Measurements from ENCODE around the gene ASB4.

DNA sequence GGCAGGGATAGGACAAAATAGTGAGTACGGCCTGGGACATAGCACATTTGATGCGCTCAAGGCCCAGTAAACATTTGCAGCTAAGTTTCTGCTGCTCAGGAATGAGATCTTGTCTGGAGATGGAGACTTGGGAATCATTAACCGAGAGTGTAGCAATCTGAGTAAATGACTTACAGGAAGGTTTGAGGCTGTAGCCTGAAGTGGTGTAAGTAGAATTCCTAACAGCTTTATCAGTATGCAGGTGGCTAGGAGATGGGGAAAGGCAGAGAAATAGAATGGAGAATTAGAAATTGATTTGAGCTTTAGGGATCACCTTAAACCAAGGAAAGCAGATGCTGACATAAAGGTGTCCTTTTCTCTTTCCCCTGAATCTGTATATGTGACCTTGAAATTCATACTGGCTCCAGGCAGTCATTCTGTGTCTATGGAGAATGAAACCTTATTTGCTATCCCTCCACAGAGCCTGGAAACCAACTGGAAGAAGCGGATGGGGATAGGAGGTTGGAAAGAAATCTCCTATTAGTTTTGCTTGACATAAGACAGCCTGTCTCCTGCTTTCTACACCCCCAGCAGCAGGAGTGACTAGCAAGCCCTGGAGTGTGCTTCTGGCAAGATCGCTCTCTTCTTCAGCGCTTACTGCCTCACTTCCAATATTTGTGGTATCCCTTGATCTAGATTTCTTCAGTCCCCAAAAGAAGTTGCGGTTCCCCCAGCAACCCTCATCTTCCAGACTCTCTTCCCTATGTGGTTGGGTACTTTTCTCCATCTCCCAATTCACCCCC, 44.5 kb upstream of the ASB4 start:
- TF ChIP-seq, protein P1, sequence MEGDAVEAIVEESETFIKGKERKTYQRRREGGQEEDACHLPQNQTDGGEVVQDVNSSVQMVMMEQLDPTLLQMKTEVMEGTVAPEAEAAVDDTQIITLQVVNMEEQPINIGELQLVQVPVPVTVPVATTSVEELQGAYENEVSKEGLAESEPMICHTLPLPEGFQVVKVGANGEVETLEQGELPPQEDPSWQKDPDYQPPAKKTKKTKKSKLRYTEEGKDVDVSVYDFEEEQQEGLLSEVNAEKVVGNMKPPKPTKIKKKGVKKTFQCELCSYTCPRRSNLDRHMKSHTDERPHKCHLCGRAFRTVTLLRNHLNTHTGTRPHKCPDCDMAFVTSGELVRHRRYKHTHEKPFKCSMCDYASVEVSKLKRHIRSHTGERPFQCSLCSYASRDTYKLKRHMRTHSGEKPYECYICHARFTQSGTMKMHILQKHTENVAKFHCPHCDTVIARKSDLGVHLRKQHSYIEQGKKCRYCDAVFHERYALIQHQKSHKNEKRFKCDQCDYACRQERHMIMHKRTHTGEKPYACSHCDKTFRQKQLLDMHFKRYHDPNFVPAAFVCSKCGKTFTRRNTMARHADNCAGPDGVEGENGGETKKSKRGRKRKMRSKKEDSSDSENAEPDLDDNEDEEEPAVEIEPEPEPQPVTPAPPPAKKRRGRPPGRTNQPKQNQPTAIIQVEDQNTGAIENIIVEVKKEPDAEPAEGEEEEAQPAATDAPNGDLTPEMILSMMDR (IDR thresholded peaks at IDR 0.05) = no peak
- TF ChIP-seq POLR2A (IDR thresholded peaks at IDR 0.05) = no peak
- TF ChIP-seq POLR2AphosphoS5 (IDR thresholded peaks at IDR 0.05) = no peak

Measured in stomach (tissue), 4 donors.